ENCODE data around the gene NAA30.

GRCh38 chr14:57413849-57414248 lies 23.5 kb downstream of the NAA30 start:
- TF ChIP-seq CTCF (IDR thresholded peaks at IDR 0.05) = no peak
- TF ChIP-seq EZH2phosphoT487 (IDR thresholded peaks at IDR 0.05) = no peak

Measured in neural progenitor cell (in vitro differentiated cells).